HS-5 (cell line): ENCODE measurements around the gene DGKE.
A peak's percentile ranks its signal among the peaks of the same experiment; 100 is the strongest.

ENCODE experiments used
- DNase-seq: peaks from one replicate; pipeline ENCODE4 v3.0.0-alpha.2; 2012; ENCODE audit warnings: low read depth

DGKE gene

DNA sequence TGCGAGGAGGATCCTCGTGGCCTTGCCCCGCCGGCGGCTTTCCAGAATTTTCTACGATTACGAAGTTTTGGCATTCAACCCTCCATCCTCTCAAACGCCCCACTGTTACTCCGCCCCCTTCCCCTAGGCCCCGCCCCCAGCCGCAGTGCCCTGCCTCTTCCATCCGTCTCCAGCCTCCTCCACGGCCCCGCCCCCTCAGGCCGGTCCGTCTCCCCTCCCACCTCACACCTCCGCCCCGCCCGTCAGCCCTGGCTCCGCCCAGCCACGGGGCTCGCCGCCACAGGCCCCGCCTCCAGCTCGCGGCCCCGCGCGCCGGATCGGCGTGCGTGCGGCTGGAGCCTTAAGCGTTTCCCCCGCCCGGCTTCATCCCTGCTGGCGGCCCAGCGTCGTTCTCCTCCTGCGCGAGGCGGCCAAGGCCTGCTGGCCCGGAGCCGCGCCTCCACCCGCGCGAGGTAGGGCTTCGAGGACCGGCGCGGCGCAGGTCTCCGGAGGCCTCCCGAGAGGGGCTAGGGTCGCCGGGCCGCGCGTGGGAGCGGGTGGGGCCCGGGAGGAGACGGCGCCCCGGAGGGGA, at the start of gene DGKE, which contains the start of gene C17orf67:
TSS of gene DGKE (plus strand) at position 343 of the 571 bp plus-strand sequence. CDS start 645 bp downstream, outside the sequence.
TSS of gene C17orf67 (minus strand) at position 112 of the 571 bp plus-strand sequence. CDS start 18,110 bp downstream, outside the sequence.
- peak; percentile 79 for DNase-seq

DNA sequence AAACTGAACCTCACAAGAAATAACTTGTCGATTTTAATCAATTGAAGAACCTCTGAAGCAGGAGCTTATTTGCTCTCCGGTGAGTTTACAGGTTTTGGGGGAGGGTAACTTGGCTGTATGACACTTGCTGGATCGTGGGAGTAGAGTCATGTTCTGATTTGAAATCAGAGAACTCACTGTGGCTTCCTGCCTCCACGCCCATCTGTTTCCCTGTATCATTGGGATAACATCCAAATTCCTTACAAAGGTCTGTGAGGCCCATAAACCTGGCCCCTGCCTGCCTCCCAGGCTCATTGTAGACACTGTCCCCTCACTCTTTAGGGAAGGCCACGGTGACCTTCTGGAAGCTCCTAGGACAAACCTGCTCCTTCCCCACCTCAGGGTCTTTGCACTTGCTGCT, 48.5 kb upstream of the DGKE start:
- peak; percentile 9 for DNase-seq

DNA sequence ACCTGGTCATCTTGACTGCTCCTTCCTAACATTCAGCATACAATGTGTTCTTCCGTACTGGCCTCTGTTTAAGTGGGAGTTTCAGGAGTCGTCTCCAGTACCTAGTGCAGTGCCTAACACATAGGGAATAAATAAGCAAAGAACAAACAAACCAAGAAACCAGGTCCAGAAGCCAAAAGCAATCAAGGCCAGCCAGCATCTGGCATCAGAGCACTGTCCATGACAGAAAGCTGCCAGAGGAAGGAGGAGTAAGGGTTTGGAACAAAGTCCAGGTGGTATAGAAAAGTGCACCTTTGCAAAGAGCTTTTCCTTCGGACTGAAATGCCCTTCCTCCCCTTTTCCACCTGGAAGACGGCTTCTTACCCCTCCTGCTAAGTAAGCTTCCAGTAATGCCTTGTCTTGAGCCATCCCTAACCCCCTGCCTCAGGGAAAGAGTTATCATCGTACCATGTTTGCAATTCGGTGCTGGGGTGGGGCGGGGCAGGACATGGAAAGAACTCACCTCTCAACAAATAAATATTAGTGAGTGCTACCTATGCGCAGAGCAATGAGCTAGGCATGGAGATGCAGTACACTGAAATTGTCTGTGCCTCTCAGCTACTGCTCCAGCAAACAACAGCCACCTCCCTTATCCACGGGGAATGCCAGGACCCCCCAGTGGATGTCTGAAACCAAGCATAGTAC, 47.8 kb upstream of the DGKE start:
- DNase-seq, result no peak

DNA sequence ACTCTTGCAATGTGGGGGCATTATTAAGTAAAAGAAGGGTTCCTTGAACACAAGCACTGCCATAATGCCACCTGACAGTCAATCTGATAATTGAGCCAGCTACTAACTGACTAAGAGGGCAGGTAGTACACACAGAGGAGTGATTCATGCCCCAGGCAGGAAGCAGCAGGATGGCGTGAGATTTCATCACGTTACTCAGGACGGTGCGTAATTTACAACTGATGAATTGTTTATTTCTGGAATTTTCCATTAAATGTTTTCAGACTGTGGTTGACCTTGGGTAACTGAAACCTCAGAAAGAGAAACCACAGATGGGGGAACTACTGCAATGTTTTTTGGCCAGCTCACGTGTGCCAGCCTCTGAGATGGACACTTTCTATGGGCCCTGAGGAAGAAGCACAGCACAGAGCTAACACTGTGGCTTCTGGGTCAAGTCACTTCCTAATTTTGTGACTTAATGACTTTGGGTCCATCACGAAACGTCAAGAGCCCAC, 46.9 kb upstream of the DGKE start:
- DNase-seq, result peak; percentile 96

DNA sequence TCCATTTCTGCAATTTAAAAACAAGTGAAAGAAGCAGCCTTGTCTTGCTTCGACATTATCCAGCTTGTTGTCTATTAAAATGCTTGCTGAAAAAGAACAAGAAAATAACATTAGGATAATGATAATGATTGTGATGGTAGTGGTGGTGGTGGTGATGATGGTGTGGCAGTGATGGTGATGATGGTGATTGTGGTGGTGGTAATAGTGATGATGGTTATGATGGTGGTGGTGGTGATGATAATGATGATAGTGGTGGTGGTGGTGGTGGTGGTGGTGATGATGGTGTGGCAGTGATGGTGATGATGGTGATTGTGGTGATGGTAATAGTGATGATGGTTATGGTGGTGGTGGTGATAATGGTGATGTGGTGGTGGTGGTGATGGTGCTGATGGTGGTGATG, 41.7 kb upstream of the DGKE start:
- no peak for DNase-seq

DNA sequence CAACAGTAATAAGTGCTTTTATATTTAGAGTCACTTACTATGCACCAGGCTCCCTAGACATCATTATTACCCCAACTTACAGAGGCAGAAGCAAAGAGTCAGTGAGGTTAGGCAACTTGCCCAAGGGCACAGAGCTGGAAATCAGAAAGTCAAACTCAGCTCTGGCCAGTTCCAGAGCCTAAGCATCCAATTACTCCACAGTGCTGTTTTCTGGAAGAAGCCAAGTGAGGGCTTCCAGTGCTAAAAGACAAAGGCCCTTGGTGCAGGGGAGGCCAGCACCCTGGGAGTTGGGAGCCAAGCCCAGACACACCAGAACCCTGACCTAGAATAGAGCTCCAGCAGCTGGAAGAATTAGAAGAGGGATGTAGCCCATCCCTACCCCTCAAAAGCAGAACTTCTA, 40.4 kb upstream of the DGKE start:
- no peak for DNase-seq

DNA sequence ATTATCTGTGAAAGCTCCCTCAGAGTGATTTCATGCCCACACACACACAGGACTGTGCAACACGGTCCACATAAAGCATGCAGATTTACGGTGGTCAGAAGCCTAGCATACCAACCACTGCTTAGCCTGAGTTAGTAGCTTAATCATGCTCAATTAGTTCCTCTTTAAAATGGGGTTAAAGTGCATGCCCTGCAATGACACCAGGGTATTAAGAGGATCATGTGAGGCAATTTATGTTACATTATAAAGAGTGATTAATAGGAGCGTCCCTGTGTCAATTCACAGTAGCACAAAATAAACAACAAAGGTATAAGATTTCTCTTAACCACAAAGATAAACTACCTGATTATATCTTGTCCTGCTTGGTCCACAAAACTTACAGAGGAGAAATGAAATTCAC, 40.0 kb upstream of the DGKE start:
- DNase-seq, result no peak

DNA sequence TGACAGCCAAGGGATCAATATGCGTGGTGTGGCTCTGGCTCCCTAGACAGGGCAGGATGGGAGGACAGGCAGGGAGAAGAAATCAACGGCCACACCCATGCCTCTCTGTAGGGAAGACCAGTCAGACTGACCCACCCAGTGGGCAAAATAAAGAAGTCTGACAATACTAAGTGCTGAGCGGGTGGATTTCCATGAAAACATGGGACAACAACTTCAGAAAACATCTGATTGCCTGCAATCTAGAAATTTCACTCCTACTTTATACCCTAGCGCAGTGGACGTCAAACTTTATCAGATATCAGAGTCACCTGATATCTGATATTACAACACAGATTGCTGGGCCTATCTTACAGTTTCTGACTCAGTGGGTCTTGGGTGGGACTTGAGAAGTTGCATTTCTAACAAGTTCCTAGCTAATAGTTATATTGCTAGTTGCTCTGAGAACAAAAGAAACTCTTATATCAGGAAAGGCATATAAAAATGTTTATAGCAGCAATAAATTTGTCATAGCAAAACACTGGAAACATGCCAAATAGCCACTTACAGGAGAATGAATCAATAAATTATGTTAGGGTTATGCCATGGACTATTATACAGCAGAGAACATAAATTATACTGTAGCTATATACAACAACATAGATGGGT, 38.6 kb upstream of the DGKE start:
- DNase-seq, result no peak

DNA sequence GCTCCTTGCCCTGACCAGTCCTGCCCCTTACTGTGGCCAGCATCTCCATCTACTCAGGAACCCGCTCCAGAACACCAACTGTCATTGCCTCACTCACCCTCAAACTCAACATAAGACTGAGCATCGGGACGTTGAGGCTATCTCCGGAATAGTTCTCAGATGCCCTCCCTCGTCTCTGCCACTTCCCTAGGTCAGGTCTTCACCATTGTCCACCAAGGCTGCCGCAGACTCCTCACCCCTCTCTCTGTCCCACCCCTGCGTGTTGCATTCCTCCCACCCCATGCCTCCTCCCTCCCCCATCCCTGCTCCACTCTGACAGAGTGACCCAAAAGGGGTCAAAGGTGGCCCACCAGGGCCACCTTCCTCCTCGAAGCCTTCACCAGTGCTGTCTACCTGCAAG, 37.4 kb upstream of the DGKE start:
- DNase-seq, result no peak

DNA sequence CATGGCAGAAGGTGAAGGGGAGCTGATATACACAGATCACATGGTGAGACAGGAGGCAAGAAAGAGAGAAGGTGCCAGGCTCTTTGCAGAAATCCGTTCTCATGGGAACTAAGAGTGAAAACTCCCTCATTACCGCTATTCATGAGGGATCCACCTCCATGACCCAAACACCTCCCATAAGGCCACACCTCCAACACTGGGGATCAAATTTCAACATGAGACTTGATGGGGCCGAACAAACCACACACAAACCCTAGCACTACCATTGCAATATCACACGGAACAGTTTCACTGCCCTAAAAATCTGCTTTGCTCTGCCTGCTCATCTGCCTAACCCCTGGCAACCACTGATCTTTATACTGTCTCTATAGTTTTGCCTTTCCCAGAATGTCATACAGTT, 35.0 kb upstream of the DGKE start:
- no peak for DNase-seq

DNA sequence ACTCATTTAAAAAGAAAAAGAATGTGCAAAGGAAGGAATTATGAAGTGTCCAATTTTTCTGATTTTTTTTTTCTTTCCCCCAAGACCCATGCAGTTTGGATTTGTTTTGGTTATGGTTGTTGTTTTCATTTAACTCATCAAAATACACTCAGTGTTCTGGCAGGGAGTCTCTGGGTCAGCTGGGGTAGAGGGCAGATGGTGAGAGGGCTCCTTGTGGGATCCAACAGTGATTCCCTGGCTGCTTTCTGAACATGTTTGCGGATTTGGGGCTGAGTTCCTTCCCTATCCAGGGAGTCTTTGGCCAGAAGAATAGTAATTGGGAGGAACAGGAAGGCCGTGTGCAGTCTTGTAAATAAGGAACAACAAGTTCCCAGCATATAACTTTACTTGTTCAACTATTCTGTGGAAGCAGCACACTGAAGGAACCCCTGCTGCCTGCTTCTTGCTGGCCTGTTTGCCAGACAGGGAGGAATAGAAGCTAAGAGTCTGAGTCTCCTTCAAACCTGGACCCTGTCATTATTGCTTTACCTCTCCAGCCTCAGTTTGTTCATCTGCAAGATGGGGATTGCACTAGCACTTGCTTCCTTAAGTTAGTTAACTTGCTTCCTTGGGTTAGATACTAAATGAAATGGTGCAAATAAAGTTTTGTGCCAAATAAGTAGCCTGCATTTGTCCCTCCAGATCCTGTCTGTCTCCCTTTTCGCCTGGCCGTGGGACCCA, 32.3 kb upstream of the DGKE start:
- DNase-seq, result no peak

DNA sequence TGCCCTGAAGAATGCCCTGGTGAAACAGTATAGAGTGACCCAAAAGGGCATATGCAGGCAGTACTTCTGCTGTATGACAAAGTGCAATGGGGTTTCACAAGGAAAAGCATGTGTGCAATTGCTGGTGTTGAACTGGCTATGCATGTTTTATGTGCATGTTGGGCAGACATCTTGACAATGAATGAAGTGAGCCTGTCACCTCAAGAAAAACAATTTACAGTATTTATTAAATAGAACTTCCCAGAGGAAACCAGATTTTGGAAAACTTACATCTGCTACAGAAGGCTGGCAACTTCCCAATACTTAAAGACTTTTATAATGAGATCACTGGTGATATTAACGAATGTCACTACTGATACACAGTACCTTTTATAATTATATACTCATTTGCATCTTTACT, 30.9 kb upstream of the DGKE start:
- no peak for DNase-seq

DNA sequence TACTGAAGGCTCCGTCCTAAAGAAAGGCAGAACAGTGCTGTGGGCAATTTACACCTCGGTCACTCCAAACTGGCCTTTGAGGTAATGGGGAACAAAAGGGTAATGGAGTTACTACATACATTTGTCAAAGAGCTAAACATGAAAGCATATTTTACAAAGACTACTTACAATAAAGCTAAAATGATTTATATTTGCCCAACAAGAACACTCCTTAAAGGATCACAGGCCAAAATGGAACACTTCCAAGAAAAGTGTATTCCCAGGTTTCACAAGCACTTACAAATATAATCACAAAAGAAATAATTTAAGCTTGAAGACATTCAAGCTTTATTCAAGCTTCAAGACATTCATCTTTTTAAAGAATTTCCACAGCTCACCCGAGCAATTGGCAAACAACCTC, 29.5 kb upstream of the DGKE start:
- DNase-seq, result no peak

DNA sequence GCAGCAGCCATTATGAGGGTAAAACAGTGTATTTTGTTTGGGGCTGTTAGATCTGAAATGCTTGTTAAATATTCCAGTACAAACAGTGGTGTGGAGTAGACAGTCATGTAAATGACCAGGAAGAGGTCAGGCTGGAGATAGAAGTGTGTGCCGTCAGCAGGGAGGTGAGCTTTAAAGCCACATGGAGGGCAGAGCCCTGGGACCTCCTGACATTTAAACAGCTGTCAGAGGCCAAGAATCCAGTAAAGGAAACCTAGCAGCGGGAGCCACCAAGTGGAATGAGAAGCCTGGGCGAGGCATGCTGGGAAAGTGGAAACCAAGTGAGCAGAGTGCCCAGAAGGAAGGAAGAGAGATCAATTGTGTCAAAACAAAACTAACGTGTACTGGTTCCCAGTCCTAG, 27.0 kb upstream of the DGKE start:
- DNase-seq, result no peak

DNA sequence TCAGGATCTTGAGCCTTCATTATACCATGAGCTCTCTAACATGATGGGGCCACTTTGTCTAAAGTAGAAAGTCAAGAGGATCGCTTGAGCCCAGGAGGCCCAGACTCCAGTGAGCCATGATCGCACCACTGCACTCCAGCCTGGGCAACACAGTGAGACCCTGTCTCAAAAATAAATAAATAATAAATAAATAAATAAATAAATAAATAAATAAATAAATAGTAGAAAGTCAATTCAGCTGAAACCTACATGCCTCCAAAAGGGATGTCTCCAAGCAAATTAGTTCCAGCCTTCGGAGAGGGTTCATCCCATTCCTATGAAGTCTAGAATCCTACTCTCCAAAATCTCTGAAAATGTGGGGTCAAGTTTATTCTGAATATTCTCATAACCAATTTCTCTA, 26.2 kb upstream of the DGKE start:
- no peak for DNase-seq

DNA sequence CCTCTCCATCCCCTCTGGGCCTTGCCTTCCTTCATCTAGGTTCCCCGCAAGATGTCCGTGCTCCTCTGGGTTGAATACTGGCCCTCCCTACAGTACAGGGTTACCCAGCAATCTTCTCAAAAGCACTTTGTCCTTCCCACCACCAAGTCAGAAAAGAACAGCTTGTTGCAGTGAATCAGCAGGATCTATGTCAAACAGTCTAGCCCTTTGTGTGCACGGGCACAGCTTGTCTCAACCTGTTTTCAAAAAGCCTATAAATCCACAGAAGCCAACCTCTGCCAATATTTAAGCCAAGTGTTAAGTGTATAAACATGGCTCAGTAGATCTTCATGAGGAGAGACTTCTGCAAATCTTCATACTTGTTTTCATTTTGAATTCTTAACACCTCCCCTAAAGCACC, 25.4 kb upstream of the DGKE start:
- no peak for DNase-seq

DNA sequence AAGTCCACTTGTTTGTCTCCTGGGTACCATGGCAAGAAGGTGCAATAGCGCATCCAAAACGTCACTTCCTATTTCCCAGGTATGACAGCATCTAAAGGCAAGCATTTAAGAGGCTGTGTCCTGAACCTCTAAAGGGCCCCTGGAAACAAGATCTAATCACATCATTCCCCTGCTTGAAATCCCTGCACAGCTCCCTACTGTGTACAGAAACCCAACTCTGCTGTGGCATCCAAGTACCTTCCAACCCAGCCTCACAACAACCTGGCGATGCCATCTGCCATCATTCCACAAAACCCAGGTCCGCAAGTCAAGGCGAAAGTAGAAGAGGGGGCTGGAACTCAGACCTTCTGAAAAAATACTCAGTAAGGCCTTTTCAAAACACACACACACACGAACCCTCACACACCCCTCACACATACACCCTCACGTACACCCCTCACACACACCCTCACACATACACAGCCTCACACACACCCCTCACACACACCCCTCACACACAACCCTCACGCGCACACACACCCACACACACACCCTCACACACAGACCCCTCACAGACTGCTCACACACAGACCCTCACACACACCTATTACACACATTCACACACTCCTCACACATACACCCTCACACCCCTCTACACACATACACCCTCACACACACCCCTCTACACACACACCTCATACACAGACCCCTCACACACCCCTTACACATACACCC, 24.7 kb upstream of the DGKE start:
- no peak for DNase-seq

DNA sequence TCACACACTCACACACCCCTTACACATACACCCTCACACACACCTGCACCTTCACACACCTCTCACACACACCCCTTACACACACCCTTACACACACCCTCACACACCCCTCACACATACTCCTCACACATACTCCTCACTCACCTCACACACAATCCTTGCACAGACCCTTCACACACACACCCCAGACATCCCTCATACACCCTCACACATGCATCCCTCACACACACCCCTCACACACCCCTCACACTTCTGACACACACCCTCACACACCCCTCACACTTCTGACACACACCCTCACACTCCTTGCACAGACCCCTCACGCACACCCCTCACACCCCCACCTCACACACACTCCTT, 24.2 kb upstream of the DGKE start:
- no peak for DNase-seq

DNA sequence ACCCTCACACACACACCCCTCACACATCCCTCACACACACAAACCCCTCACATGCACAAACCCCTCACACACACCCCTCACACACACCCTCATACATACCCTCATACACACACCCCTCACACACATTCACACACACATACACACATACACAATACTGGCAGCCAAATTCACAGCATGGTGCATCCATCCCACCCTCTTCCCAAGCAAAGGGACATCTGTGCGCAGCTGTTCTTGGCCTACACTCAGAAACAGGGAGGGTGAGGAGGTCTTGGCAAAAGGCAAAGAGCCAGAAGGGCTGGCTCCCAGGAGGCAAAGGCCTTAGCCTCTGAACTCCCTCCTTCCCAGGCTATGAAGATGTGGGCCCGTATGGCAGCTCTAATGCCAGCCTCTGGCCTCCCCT, 23.6 kb upstream of the DGKE start:
- DNase-seq, result no peak

DNA sequence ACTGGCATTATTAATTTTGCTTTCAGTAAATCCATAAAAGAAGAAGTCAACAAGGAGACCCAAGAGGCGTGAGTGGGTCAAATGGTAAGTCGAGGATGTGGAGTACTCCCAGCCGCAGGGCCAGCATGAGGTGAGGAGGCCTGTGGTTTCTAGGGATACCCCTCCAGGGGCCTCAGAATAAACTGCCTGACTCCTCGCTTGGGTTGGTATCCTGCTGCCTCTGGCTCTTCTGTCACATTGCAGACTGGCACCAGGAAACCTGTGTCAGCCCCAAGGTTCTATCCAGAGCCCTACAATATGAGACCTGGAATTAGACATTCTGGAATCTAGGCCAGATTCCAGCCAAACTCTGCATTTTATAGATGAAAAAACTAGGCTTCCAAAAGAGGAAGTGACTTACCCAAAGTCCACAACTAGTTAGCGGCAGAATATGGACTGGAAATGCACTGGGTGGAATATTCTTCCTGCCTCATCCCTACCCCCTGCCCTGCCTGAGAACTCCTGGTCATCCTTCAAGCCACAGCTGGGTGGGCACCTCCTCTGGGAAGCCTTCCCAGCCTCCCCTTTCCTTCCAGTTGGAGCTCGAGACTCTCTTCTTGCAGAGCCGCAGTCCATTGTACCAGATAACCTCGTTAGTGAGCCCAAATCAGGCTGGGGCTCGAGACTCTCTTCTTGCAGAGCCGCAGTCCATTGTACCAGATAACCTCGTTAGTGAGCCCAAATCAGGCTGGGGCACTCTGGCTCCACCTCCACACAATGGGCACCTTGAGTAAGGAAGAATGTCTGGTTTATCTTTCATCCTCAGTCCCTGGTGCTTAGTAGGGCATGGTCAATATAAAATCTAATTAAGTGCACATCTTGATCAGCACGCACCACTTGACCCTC, 22.8 kb upstream of the DGKE start:
- no peak for DNase-seq

DNA sequence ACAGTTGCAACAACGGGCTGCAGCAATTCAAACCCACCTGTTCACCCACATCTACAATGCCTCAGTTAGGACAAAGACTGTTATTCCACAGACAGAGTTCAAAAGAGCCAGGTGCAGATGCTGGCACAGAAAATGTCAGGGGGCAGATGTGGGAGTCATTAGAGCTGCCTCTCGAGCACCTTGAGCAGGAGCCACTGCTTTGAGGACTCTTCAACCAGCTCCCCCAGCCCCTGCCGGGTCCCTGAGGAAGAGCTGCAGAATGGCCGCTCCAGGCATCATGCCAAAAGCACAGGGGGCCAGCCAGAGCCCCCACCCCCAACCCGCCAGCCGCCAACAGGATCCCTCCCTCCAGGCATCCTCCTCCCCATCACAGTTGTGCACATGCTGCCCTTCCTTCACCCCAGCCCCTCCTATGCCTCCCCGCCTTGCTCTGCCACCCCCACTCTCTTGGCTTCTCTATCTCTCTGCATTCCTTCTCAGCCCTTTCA, 21.0 kb upstream of the DGKE start:
- DNase-seq, result no peak
